ENCODE measurements around the gene SUGCT.

The SUGCT gene

GRCh38 chr7:40237731-40238130 is 102.9 kb downstream of the SUGCT start:
- Histone ChIP-seq H3K27me3 (ENCODE audit: insufficient read depth, low read length) (no peaks in the 10 kb centered on the region), H3K79me2 (ENCODE audit: control insufficient read depth, insufficient read depth, low read length, poor library complexity) (no peaks in the 10 kb centered on the region), H2AK5ac (ENCODE audit: low read length) (no peak overlapping the region), H3K4me2 (ENCODE audit: low read length) (no peak overlapping the region), H2BK5ac (ENCODE audit: low read depth, low read length, poor library complexity) (no peak overlapping the region), H3K14ac (ENCODE audit: low read length) (no peak overlapping the region), H2BK12ac (ENCODE audit: low read length) (no peak overlapping the region), H3K18ac (ENCODE audit: low read length) (no peak overlapping the region), H2AFZ (ENCODE audit: insufficient read depth, low read length, poor library complexity) (no peak overlapping the region), H2BK120ac (ENCODE audit: insufficient read depth, low read length, poor library complexity) (no peak overlapping the region), H3K27ac (ENCODE audit: low read depth, low read length) (no peak overlapping the region), H3K4me1 (ENCODE audit: control insufficient read depth in 1 of 2, insufficient read depth in 2 of 2, low read length in 2 of 2) (no peaks in the 10 kb centered on the region), H4K12ac (ENCODE audit: low read depth, low read length) (no peak overlapping the region), H3K79me1 (ENCODE audit: low read length) (no peaks in the 10 kb centered on the region), H3K36me3 (ENCODE audit: control insufficient read depth in 1 of 2, insufficient read depth in 2 of 2, low read length in 2 of 2) (no peaks in the 10 kb centered on the region), H3K4me3 (ENCODE audit: low read depth, low read length) (no peak overlapping the region), H3K4ac (ENCODE audit: low read depth, low read length) (no peak overlapping the region), H3K9me3 (ENCODE audit: insufficient read depth, low read depth, low read length) (no peaks in the 10 kb centered on the region), H3K23ac (ENCODE audit: low read length) (no peak overlapping the region), H4K91ac (ENCODE audit: low read depth, low read length) (no peak overlapping the region), H4K8ac (ENCODE audit: low read depth, low read length) (no peak overlapping the region), H3K9ac (ENCODE audit: low read length) (no peak overlapping the region)
- WGBS (ENCODE audit: extremely low coverage, insufficient coverage, insufficient read length): no CpG with 5 or more reads among the region's 1 CpG
- DNase-seq: no peak

- H3K27me3 ChIP-seq (ENCODE audit: insufficient read depth, low read length): no peaks in the 10 kb centered on the region
- H2BK12ac ChIP-seq (ENCODE audit: low read length): no peak overlapping the region
- no peak overlapping the region for H4K12ac ChIP-seq (ENCODE audit: low read depth, low read length)
- H3K79me1 ChIP-seq (ENCODE audit: low read length): no peaks in the 10 kb centered on the region
- WGBS (ENCODE audit: extremely low coverage, insufficient coverage, insufficient read length): no CpG with 5 or more reads among the region's 7 CpGs
- no peak overlapping the region for H3K4me2 ChIP-seq (ENCODE audit: low read length)
- H2BK120ac ChIP-seq (ENCODE audit: insufficient read depth, low read length, poor library complexity): no peak overlapping the region
- no peak overlapping the region for H3K27ac ChIP-seq (ENCODE audit: low read depth, low read length)
- no peak overlapping the region for H3K9ac ChIP-seq (ENCODE audit: low read length)
- no peak overlapping the region for H3K4me3 ChIP-seq (ENCODE audit: low read depth, low read length)
- H3K18ac ChIP-seq (ENCODE audit: low read length): no peak overlapping the region
- H3K36me3 ChIP-seq (ENCODE audit: control insufficient read depth in 1 of 2, insufficient read depth in 2 of 2, low read length in 2 of 2): no peaks in the 10 kb centered on the region
- no peaks in the 10 kb centered on the region for H3K4me1 ChIP-seq (ENCODE audit: control insufficient read depth in 1 of 2, insufficient read depth in 2 of 2, low read length in 2 of 2)
- no peak overlapping the region for H4K8ac ChIP-seq (ENCODE audit: low read depth, low read length)
- no peak overlapping the region for H2BK5ac ChIP-seq (ENCODE audit: low read depth, low read length, poor library complexity)
- no peak overlapping the region for H2AK5ac ChIP-seq (ENCODE audit: low read length)
- no peak overlapping the region for H2AFZ ChIP-seq (ENCODE audit: insufficient read depth, low read length, poor library complexity)
- no peaks in the 10 kb centered on the region for H3K79me2 ChIP-seq (ENCODE audit: control insufficient read depth, insufficient read depth, low read length, poor library complexity)
- DNase-seq: no peak
- no peak overlapping the region for H3K23ac ChIP-seq (ENCODE audit: low read length)
- no peak overlapping the region for H3K14ac ChIP-seq (ENCODE audit: low read length)
- H3K4ac ChIP-seq (ENCODE audit: low read depth, low read length): no peak overlapping the region
- H3K9me3 ChIP-seq (ENCODE audit: insufficient read depth, low read depth, low read length): no peaks in the 10 kb centered on the region
- no peak overlapping the region for H4K91ac ChIP-seq (ENCODE audit: low read depth, low read length)
These were observed 105.0 kb downstream of the SUGCT start for GRCh38 chr7:40239755-40240303.

- Histone ChIP-seq H2AFZ (ENCODE audit: insufficient read depth, low read length, poor library complexity) (no peak overlapping the region), H3K9ac (ENCODE audit: low read length) (no peak overlapping the region), H3K36me3 (ENCODE audit: control insufficient read depth in 1 of 2, insufficient read depth in 2 of 2, low read length in 2 of 2) (no peaks in the 10 kb centered on the region), H3K4ac (ENCODE audit: low read depth, low read length) (no peak overlapping the region), H2BK120ac (ENCODE audit: insufficient read depth, low read length, poor library complexity) (no peak overlapping the region), H3K9me3 (ENCODE audit: insufficient read depth, low read depth, low read length) (no peaks in the 10 kb centered on the region), H3K4me3 (ENCODE audit: low read depth, low read length) (no peak overlapping the region), H3K27me3 (ENCODE audit: insufficient read depth, low read length) (no peaks in the 10 kb centered on the region), H3K23ac (ENCODE audit: low read length) (no peak overlapping the region), H2BK5ac (ENCODE audit: low read depth, low read length, poor library complexity) (no peak overlapping the region), H3K4me1 (ENCODE audit: control insufficient read depth in 1 of 2, insufficient read depth in 2 of 2, low read length in 2 of 2) (no peaks in the 10 kb centered on the region), H3K79me2 (ENCODE audit: control insufficient read depth, insufficient read depth, low read length, poor library complexity) (no peaks in the 10 kb centered on the region), H2BK12ac (ENCODE audit: low read length) (no peak overlapping the region), H3K18ac (ENCODE audit: low read length) (no peak overlapping the region), H2AK5ac (ENCODE audit: low read length) (no peak overlapping the region), H3K4me2 (ENCODE audit: low read length) (no peak overlapping the region), H3K14ac (ENCODE audit: low read length) (no peak overlapping the region), H4K91ac (ENCODE audit: low read depth, low read length) (no peak overlapping the region), H3K79me1 (ENCODE audit: low read length) (no peaks in the 10 kb centered on the region), H4K8ac (ENCODE audit: low read depth, low read length) (no peak overlapping the region), H4K12ac (ENCODE audit: low read depth, low read length) (no peak overlapping the region), H3K27ac (ENCODE audit: low read depth, low read length) (no peak overlapping the region)
- no peak for DNase-seq
- no CpG with 5 or more reads among the region's 1 CpG for WGBS (ENCODE audit: extremely low coverage, insufficient coverage, insufficient read length)
These were observed 108.3 kb downstream of the SUGCT start for GRCh38 chr7:40243076-40243475.

GRCh38 chr7:40244226-40244625 is 109.4 kb downstream of the SUGCT start:
- no peak overlapping the region for H4K12ac ChIP-seq (ENCODE audit: low read depth, low read length)
- H3K27ac ChIP-seq (ENCODE audit: low read depth, low read length): no peak overlapping the region
- H3K79me2 ChIP-seq (ENCODE audit: control insufficient read depth, insufficient read depth, low read length, poor library complexity): no peaks in the 10 kb centered on the region
- H3K4me1 ChIP-seq (ENCODE audit: control insufficient read depth in 1 of 2, insufficient read depth in 2 of 2, low read length in 2 of 2): no peaks in the 10 kb centered on the region
- H3K27me3 ChIP-seq (ENCODE audit: insufficient read depth, low read length): no peaks in the 10 kb centered on the region
- H3K36me3 ChIP-seq (ENCODE audit: control insufficient read depth in 1 of 2, insufficient read depth in 2 of 2, low read length in 2 of 2): no peaks in the 10 kb centered on the region
- no peak overlapping the region for H2BK5ac ChIP-seq (ENCODE audit: low read depth, low read length, poor library complexity)
- no peak overlapping the region for H3K4ac ChIP-seq (ENCODE audit: low read depth, low read length)
- no peak overlapping the region for H3K4me3 ChIP-seq (ENCODE audit: low read depth, low read length)
- H2AFZ ChIP-seq (ENCODE audit: insufficient read depth, low read length, poor library complexity): no peak overlapping the region
- 100% methylated on average over 1 of the region's 4 CpGs for WGBS (ENCODE audit: extremely low coverage, insufficient coverage, insufficient read length)
- H4K8ac ChIP-seq (ENCODE audit: low read depth, low read length): no peak overlapping the region
- H2BK12ac ChIP-seq (ENCODE audit: low read length): no peak overlapping the region
- no peaks in the 10 kb centered on the region for H3K9me3 ChIP-seq (ENCODE audit: insufficient read depth, low read depth, low read length)
- H2AK5ac ChIP-seq (ENCODE audit: low read length): no peak overlapping the region
- no peak overlapping the region for H3K4me2 ChIP-seq (ENCODE audit: low read length)
- H2BK120ac ChIP-seq (ENCODE audit: insufficient read depth, low read length, poor library complexity): no peak overlapping the region
- no peak overlapping the region for H3K18ac ChIP-seq (ENCODE audit: low read length)
- H3K9ac ChIP-seq (ENCODE audit: low read length): no peak overlapping the region
- H4K91ac ChIP-seq (ENCODE audit: low read depth, low read length): no peak overlapping the region
- DNase-seq: no peak
- no peak overlapping the region for H3K14ac ChIP-seq (ENCODE audit: low read length)
- H3K23ac ChIP-seq (ENCODE audit: low read length): no peak overlapping the region
- no peaks in the 10 kb centered on the region for H3K79me1 ChIP-seq (ENCODE audit: low read length)

Measured in trophoblast cell (in vitro differentiated cells and primary cell).